Uterus (tissue), 2 donors: Measurements from ENCODE around the gene ZNF552.
"Not testable (repeated sequence)": the region's sequence is repeated elsewhere in the genome, so short reads cannot be mapped to it uniquely, and the experiment has no call there.

ENCODE experiments used
- POLR2A ChIP-seq, 2 donors: fragments of 450-650 bp; IDR thresholded peaks; one replicate each; pipeline ENCODE4 v1.6.1; 2016; ENCODE audit warnings: antibody characterized with exemption in 2 of 2, mild to moderate bottlenecking in 1 of 2, moderate library complexity in 1 of 2
- TF ChIP-seq, protein P1 (sequence below), 4 experiments: fragments of 200-600 bp in 2 of 4; fragments of 450-650 bp in 2 of 4; sonication (generic) in 2 of 4; IDR thresholded peaks; one replicate each; pipeline ENCODE4 v1.5.1; 2016 to 2019; ENCODE audit warnings: antibody characterized with exemption in 4 of 4, mild to moderate bottlenecking in 2 of 4, moderate library complexity in 1 of 4

DNA sequence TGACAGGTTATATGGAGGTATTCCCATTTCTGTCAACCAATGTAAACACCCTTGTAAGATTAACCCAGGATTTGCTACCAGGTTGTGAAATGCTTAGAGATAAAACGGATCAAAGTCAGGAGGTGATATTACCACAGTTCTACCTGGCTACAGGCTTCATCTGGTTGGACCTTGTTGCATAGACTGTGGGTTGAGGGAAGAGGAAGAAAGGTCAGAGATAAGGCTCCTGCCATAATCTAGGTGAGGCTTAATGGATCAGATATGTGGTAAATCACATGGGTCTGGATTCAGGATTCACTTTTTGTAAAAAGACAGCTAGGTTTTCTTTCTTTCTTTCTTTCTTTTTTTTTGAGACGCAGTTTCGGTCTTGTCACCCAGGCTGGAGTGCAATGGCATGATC lies 6.8 kb upstream of the ZNF552 start:
- TF ChIP-seq POLR2A (IDR thresholded peaks at IDR 0.05), result not testable (repeated sequence)
- TF ChIP-seq, protein P1, sequence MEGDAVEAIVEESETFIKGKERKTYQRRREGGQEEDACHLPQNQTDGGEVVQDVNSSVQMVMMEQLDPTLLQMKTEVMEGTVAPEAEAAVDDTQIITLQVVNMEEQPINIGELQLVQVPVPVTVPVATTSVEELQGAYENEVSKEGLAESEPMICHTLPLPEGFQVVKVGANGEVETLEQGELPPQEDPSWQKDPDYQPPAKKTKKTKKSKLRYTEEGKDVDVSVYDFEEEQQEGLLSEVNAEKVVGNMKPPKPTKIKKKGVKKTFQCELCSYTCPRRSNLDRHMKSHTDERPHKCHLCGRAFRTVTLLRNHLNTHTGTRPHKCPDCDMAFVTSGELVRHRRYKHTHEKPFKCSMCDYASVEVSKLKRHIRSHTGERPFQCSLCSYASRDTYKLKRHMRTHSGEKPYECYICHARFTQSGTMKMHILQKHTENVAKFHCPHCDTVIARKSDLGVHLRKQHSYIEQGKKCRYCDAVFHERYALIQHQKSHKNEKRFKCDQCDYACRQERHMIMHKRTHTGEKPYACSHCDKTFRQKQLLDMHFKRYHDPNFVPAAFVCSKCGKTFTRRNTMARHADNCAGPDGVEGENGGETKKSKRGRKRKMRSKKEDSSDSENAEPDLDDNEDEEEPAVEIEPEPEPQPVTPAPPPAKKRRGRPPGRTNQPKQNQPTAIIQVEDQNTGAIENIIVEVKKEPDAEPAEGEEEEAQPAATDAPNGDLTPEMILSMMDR (IDR thresholded peaks at IDR 0.05), result not testable (repeated sequence)
